NCI-H146 treated with DMSO at 0.1 percent for 48 hours (cell line): ENCODE results near the gene GLI3.

ENCODE experiments used
- DNase-seq: peaks from one replicate; lab custom pipeline; 2025; ENCODE audit not compliant: unreplicated experiment; lab: John Stamatoyannopoulos, UW

GLI3 gene

DNA sequence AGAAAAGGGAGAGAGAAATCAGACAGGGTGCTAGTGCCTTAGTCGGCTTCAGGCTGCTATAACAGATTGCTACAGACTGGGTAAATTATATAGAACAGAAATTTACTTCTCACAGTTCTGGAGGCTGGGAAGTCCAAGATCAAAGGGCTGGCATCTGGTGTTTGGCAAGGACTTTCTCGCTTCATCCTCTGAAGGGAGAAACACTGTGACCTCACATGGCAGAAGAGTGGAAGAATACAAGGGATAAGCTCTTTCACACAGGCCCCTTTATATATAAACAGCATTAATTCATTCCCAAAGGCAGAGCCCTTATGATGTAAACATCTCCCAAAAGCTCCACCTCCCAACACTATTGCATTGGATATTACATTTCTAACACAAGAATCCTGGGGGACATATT is 298.6 kb downstream of the GLI3 start:
- no peak for DNase-seq

DNA sequence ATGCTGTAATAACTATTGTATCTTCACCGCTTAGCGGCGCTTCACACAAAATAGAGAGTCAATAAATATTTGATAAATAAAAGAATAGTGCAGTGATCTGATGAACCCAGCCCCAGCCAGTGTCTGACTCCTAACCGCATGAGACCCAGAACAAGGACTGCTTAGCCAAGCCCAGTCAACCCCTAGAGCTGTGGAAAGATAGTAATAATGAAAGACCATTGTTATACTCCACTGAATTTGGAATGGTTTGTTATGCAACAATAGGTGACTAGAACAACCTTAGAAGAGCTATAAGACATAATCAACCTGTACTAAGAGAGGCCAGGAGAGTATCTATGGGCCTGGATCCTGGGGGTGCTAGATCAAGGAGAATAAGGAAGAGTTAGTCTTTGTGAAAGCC is 303.6 kb downstream of the GLI3 start:
- DNase-seq = no peak

DNA sequence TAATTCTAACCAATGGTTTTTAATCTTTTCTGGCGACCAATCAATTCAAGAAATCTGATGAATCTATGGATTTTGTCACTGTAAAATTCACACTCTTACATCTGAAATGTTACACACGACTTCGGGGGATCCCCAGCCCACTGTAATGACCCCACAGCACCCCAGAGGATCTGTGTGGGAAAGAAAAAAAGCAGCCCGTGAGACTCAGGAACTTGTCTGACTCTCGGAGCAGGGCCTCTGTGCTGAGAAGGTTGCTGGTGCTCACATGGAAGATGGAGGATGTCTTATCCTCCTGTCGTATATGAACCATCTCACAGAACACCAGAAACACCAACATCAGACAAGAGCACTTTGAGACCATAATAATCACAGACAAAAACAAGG is 305.8 kb downstream of the GLI3 start:
- no peak for DNase-seq

DNA sequence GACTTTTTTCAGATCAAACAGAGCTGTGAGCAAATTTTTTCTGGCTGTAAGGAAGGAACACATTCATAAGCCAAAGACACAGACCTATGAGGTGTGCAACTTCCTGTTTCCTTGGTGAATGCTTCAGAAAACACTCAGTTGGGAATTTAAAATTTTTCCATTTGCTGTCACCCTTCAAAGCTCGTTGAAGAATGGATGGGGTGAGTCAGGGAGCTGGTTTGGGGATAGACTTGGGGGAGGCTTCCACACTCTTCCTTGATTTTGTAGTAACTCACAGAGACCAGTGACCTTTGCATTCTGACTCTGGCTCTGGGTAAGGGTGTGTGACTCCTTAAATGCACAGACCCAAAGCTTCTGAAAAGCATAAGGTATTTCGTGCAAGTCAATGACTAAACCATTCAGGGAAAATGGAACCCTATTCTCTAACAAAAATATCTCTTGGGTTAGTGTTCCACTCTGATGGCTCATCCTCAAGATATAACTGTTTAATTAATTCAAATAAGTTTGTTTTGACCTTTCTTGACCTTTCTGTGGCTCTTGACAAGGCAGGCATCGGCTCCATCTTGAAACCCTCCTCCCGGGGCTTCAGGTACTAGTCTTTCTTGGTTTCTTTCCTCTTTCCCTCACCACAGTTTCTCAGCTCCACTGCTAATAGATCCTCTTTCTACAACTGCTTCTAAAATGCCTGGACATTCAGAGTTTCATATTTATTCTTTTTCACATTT is 306.3 kb downstream of the GLI3 start:
- no peak for DNase-seq

DNA sequence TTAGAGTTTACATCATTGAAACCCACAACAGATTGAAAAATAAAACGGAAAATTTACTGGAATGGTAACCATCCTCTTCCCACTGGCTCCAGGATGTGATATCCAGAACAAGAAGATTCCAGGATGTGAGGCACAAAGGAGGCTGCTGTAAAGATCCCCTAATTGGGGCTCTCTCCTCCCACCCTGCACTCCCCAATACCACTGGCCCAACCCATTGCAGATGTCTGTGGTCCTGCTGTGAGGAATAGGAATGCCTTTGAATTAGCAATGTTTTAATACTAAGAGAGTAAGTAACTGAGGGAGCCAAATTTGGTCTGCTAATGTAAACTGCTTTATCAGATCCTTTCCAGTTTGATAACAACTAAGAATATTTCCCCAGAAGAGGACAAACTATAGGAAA is 308.2 kb downstream of the GLI3 start:
- no peak for DNase-seq

DNA sequence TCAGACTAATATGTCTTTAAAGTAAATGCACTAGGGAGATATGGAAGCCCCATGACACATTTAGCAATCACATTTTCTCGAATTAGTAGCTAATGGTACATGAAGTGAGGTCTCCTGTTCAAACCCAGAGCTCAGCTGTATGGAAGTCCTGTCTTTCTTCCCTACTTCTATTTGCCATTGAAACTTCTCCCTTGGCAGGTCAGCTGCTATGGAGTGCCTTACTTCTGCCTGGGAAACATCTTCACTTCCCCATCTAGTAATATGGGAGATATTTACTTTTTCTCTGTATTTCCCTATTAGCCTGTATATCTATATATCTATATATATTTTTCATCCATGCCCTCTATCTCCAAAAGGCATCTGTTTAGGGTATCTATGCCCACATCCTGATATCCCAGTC is 308.8 kb downstream of the GLI3 start:
- no peak for DNase-seq

DNA sequence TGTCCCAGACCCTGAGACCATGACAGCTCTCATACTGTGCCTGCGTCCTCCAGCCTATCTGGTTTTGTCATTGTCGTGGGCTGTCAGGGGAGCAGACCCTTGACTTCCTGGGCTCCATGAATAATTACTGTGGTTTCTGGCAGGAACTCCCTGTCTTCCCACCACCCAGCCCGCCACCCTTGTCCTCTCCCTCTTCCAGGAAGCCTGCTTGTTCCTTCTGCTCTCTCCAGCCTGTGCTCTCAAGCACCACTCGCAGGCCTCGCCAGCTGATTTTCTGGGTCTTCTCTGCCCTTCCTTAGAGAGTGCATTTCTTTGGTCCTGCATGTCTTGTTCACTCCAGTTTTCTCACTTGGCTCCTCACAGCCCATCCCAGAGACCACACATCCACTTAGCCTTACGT is 309.6 kb downstream of the GLI3 start:
- DNase-seq = no peak

DNA sequence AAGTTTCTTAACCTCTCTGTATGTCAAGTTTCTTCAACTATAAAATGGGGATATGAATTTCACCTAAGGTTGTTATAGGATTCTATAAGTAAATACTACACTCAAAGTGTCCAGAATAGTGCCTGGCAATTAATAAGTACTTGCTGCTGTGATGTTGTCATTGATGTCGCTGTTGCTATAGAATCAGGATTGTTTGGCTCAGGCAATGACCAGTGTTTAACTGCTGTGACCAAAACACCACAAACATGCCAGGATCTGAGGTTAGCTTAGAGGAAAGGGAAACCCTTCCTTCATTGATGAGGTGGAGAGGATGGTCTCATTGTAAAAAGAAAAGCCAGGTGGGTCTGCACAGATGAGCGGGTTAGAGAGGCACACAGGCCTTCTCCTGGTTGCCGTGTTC is 311.1 kb downstream of the GLI3 start:
- DNase-seq = no peak

DNA sequence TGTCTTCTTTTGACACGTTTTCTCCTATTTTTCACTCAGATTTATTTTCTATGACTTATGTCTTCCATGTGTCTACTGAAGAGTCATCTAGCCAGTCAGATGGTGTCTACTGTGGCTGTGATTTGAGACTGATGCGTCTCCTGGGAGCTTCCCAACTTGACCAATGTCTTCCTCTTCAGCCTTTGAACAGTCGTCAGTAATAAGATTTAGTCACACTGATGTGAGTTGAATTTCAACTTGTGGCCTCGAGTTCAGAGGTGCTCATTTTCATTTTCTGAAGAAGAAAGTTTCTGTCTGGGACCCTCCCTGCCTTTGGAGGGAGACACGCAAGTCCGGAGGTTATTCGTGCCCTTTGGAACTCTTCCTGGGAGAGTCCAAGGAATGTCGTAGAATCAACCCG is 312.2 kb downstream of the GLI3 start:
- no peak for DNase-seq

DNA sequence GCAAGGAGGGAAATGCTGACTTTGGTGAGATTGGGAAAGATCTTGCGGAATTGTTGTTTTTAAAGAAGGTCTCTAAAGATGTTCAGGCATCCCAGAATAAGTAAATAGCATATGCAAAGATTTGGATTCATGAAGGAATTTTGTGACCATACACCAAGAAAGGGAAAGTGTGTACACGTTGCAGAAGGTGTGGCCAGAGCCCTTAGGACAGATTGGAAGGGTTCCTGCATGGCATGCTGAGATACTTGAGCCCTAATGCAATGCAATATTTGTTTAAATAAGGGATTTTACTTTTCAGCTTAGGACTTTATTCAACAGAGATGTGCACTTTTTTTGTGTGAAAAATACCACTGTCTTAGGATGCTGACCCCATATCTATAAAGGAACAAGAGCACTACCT is 314.6 kb downstream of the GLI3 start:
- no peak for DNase-seq

DNA sequence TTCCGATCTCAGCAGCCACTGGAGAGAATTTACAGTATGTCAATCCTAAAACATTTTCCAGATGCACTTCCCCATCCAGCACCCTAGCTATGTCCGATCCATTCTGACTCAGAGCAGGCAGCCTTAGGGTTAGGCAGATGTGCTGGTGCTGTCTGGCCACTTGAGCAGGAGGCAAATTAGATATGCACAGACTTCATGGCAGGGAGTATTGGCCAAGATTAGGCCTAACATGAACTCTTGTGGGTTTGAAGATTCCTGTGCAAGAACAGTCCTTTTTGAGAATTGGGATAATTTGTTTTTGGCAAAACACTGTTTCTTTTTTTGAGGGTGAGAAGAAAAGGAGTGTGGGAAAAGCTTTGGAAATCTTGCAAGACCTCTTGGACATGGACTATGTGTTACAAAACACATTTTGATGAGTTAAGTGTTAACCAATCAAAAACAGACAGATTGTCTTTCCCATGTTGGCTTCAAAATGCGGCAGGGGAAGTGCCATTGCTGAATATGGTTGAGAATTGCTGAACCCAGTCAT is 315.5 kb downstream of the GLI3 start:
- DNase-seq = no peak

DNA sequence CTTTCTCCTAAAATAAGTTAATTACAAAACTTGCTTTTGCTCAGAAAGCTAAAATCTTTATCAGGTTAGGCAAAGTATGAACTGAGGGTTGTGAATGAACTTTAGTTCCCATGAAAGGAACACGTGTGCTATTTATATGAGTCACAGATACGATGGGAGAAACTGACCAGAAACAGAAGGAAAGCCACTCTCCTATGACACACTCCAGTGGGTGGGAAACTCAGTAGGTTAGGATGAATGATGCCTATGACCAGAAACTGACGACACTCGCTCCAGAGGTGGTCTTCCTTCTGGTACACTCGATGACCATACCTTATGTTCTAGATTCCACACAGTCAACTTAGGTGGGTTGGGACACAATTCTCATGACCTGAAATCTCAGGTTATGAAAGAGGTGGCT is 318.4 kb downstream of the GLI3 start:
- no peak for DNase-seq

DNA sequence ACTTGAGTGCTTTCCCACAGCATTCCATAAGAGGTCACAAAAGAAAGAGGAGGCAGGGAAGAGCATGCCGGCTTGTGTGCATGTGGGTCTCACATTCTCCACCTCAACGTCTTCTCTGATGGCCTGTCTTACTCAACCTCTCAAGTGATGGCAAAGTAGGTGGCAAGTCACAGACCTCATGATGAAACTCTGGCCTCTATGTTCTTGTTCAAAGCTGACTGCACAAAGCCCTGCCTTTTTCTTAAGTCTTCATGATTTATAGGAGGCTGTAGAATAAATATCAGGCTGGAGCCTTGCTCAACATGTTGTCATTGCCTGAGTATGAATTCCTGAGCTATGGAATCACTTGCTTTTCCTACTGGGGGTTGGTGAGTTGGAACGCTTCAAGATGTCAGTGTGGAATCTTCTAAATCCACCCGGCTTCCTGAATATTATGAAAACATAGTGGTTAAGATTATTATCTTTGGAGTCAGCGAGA is 320.5 kb downstream of the GLI3 start:
- no peak for DNase-seq

DNA sequence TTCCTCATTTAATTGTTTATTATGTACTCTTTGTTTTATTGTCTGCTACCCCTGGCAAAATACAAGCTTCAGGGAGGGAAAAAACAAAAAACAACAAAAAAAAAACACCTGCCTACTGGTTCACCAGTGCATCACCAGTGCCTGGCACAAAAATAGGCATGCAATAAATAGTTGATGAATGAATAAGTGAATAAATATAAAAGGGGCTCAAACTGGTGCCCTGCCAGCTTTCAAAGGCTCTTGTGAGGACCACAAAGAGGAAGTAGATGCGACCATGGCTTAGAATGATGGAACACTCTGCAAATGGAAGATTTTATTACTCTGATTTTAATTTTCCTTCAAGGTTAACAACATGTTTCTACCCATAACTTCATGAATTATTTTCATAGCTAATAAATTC is 321.1 kb downstream of the GLI3 start:
- DNase-seq = no peak

DNA sequence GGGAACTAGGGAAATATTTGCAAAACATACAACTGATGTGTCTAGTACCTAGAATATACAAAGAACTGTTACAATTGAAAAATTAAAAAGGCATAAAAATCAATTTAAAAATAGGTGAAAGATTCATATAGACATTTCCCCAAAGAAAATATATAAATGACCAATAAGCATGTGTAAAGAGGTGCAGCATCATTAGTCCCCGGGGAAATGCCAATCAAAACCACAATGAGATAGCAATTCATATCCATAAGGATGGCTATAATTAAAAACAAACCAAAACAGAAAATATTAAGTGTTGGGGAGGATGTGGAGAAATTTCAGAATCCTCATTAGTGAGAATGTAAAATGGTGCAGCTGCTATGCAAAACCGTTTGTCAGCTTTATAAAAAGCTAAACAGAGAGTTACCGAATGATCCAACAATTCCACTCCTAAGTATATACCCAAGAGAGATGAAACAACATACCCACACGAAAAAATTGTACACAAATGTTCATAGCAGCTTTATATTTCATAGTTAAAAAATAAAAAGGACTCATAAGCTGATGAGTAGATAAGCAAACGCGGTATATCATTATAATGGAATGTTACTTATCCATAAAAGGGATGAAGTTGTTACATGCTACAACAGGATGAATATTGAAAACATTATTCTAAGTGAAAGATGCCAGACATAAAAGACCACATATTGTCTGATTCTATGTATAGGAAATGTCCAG is 324.0 kb downstream of the GLI3 start:
- DNase-seq = no peak

DNA sequence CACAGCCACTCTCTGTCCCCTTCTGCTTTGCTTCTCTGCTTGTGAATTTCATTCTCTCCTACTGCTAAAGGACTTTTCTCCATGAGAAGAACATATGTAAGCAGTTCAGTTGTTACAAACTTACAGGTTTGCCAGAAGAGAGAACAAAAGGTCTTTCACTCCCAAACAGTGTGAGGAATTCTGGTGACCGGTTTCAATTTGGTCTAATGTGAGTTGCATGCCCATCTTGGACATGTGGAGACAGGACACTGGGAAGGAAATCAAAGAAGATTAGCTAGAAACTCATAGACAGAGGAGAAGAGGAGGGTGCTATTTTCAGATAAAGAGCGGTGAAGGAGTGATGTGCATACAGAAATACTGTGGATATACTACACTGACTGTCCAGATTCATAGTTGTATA is 324.6 kb downstream of the GLI3 start:
- DNase-seq = no peak

DNA sequence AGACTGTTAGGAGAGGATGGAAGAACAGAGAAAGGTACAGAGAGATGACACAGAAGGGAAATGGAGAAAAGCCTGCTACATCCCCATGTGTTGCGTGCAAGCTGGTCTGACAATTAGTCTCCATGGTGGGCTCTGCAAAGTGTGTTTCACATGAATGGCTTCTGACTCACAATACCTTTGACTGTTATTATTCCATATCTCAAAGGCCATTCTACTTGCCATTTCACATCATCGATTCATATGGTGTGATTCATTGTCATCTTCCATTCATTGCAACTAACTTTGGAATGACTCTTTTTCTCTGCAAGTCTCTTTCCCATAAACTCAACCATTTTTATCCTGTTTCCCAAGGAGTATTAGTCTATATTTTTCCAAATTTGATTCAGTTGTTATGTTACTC is 325.2 kb downstream of the GLI3 start:
- DNase-seq = no peak
